Right atrium auricular region (tissue), 2 donors: ENCODE data around the gene ZNF831. TPM values are rescaled to one million over a fixed set of nuclear protein-coding genes. Genes with fewer than 3 reads are reported as not detected.

Source experiments
- DNase-seq: peaks from one replicate; pipeline ENCODE4 v3.0.0-alpha.2; 2019; ENCODE audit warnings: low spot score
- H3K27ac ChIP-seq, 2 donors: fragments of 200-600 bp; sonication (generic); 1 replicate in 1 of 2; 2 replicates in 1 of 2; pipeline ENCODE4 v1.5.1; 2016 to 2019
- H3K27me3 ChIP-seq, 2 donors: fragments of 200-600 bp; sonication (generic); one replicate each; pipeline versions ENCODE4 v1.5.1 to v1.6.0; 2017 to 2019
- H3K36me3 ChIP-seq: fragments of 200-600 bp; sonication (generic); one replicate; pipeline ENCODE4 v1.5.1; 2016
- H3K4me1 ChIP-seq, 2 donors: fragments of 200-600 bp; sonication (generic); one replicate each; pipeline versions ENCODE4 v1.5.1 to v1.6.0; 2017 to 2019
- H3K4me3 ChIP-seq, 2 donors: fragments of 200-600 bp; sonication (generic); 1 replicate in 1 of 2; 2 replicates in 1 of 2; pipeline ENCODE4 v1.5.1; 2017 to 2019; ENCODE audit warnings: mild to moderate bottlenecking in 1 of 2, moderate library complexity in 1 of 2
- H3K9me3 ChIP-seq, 2 donors: fragments of 200-600 bp; sonication (generic); one replicate each; pipeline ENCODE4 v1.5.1; 2019
- total RNA-seq, 2 donors: library from RNA; depleted of rRNA; stranded (reverse); fragments of >200 nt; gene quantifications; one replicate each; pipeline ENCODE4 v1.1.0, GENCODE V29; 2016
- TF ChIP-seq, protein P1 (sequence below), 2 donors: fragments of 200-600 bp; sonication (generic); IDR thresholded peaks; one replicate each; pipeline ENCODE4 v1.5.1; 2019; ENCODE audit warnings: antibody characterized with exemption in 2 of 2

ZNF831 gene
- total RNA-seq, 2 donors from 2014 or later, result 0.19 to 0.47 TPM

DNA sequence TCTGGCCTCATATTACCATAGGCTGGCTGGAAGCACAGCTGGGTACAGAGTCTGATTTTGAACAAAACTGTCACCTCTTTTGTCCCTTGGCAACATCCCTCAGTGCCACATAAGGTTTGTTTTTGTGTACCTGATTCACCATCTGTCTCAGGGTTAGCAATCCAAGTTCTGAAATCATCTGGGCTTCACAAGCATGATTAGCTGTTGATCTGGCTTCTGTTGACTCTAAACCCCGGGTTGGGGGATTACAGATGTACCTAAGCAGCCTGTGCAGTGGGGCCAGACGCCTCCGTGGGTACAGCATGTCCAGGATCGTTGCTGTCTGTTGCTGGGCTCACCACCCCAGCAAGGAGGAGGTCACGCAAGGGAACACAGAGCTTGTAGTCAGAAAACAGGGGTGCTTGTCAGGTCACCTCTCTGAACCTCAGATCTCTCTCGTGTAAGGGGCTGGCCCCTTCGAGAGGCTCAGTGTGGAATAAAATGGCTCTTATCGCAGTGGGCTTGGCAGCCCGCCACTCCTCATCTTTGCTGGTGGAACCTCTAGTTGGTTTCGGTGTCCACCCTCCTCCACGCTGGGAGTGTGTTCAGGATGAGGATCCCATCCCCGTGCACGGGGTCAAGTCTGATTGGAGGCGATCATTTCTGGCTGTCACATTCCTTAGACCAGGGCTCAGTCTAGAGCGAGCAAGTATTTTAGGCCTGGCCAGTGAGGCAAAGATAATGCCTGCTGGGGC lies 39.2 kb upstream of the ZNF831 start:
- H3K4me1 ChIP-seq, result no peaks in the 10 kb centered on the region
- no peak overlapping the region for H3K27ac ChIP-seq
- no peak overlapping the region for H3K4me3 ChIP-seq
- TF ChIP-seq, protein P1, sequence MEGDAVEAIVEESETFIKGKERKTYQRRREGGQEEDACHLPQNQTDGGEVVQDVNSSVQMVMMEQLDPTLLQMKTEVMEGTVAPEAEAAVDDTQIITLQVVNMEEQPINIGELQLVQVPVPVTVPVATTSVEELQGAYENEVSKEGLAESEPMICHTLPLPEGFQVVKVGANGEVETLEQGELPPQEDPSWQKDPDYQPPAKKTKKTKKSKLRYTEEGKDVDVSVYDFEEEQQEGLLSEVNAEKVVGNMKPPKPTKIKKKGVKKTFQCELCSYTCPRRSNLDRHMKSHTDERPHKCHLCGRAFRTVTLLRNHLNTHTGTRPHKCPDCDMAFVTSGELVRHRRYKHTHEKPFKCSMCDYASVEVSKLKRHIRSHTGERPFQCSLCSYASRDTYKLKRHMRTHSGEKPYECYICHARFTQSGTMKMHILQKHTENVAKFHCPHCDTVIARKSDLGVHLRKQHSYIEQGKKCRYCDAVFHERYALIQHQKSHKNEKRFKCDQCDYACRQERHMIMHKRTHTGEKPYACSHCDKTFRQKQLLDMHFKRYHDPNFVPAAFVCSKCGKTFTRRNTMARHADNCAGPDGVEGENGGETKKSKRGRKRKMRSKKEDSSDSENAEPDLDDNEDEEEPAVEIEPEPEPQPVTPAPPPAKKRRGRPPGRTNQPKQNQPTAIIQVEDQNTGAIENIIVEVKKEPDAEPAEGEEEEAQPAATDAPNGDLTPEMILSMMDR (IDR thresholded peaks at IDR 0.05), result no peak
- H3K27me3 ChIP-seq, result no peaks in the 10 kb centered on the region
- no peaks in the 10 kb centered on the region for H3K36me3 ChIP-seq
- DNase-seq, result no peak
- H3K9me3 ChIP-seq, result no peaks in the 10 kb centered on the region

DNA sequence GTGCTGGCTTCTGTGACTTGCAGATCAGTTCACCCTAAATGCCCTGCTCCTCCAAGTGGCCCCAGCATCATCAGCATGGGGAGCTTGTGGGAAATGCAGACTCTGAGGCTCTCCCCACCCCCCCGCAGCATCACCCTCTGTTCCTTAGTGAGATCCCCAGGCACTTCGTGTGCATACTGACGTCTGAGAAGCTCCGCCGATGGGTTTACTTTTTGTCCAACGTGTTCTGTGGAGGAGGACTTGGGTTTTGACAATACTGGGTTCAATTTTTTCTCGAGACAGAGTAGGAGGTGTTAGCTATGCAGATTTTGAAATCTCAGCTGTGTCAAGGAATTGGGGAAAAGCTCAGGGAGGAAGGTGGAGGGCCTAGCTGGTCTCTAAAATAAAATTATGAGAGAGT lies 38.3 kb upstream of the ZNF831 start:
- Histone ChIP-seq H3K9me3 (no peaks in the 10 kb centered on the region), H3K4me1 (no peaks in the 10 kb centered on the region), H3K27ac (no peak overlapping the region), H3K36me3 (no peaks in the 10 kb centered on the region), H3K4me3 (no peak overlapping the region), H3K27me3 (no peaks in the 10 kb centered on the region)
- TF ChIP-seq, protein P1 (IDR thresholded peaks at IDR 0.05), result no peak
- no peak for DNase-seq

DNA sequence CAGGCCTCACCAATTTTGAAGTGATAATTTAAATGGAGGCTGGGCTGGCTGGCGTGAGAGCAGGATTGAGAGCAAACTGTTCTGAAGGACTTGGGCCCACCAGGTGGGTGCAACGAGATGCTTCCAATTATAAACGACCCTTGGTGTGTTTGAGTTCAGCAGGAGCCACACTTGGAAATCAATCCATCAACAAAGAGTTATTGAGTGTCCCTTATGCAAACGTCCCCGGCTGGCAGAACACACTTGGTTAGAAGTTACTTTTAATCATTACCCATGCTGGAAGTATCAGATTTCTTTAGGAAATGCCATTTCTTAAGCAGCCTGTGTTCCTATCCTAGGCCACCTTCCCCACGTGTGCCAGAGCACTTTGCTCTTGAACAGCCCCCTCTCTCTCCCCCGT lies 37.8 kb upstream of the ZNF831 start:
- Histone ChIP-seq H3K36me3 (no peaks in the 10 kb centered on the region), H3K27me3 (no peaks in the 10 kb centered on the region), H3K27ac (no peak overlapping the region), H3K4me1 (no peaks in the 10 kb centered on the region), H3K4me3 (no peak overlapping the region), H3K9me3 (no peaks in the 10 kb centered on the region)
- TF ChIP-seq, protein P1 (IDR thresholded peaks at IDR 0.05), result no peak
- DNase-seq, result no peak

DNA sequence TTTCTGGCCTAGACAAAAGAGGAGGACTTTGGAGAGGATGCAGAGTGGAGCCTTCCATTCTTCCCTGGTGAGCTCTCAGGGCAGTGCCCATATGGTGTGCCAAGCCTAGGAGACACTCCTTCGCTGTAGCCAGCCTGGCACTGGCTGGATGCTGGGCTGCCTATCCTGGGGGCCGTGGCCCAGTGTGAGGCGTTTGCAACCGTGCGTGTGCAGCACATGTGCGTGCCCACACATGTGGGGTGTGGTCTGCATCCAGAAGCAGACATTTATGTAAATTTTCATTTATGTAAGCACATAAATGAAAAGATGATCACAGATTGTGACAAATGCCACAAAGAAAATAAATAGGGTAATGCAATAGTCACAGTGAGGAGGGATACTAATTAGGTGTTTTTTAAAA lies 35.8 kb upstream of the ZNF831 start:
- no peak overlapping the region for H3K4me3 ChIP-seq
- H3K9me3 ChIP-seq, result no peaks in the 10 kb centered on the region
- H3K27me3 ChIP-seq, result no peaks in the 10 kb centered on the region
- TF ChIP-seq, protein P1 (IDR thresholded peaks at IDR 0.05), result no peak
- no peak overlapping the region for H3K27ac ChIP-seq
- no peaks in the 10 kb centered on the region for H3K36me3 ChIP-seq
- no peaks in the 10 kb centered on the region for H3K4me1 ChIP-seq
- DNase-seq, result no peak

DNA sequence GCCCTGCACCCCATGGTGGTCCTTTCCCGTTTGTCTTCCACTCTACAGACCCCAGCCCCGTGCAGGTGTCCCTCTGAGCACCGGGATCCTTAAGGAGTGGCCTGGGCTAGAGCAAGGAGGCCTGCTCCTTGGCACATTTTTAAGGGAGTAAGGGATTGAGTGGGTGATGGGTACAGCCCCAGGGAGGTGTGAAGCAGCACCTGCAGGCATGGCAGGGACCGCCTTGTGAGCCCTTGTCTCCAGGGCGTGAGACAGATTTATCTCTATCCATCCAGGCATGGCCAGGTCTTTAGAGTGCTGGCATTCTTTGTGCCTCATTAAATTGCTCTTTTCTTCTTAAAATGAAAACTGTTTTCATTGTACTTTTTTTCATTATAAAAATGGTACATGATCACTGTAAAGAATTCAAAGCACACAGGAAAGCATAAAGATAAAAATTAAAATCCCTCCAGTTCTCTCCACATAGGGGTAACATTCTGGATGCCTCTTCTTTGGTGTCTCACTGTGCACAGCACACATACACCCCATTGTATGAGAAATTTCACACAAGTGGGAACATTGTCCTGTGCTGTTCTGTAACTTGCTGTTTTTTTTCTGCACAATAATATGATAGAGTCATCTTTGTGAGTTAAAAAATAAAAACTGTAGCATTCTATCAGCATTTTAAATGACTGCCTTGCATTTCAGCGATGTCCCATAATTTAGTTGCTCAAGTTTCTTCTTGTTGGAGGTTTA lies 31.9 kb upstream of the ZNF831 start:
- no peak for DNase-seq
- TF ChIP-seq, protein P1 (IDR thresholded peaks at IDR 0.05), result no peak
- no peaks in the 10 kb centered on the region for H3K4me1 ChIP-seq

More for the DNA sequence above, 31.9 kb upstream of the ZNF831 start:
- no peaks in the 10 kb centered on the region for H3K36me3 ChIP-seq
- no peaks in the 10 kb centered on the region for H3K9me3 ChIP-seq
- H3K27me3 ChIP-seq, result no peaks in the 10 kb centered on the region
- H3K27ac ChIP-seq, result no peak overlapping the region
- H3K4me3 ChIP-seq, result no peak overlapping the region
